ENCODE results near the gene KIFC1. TPM values are rescaled to one million over a fixed set of nuclear protein-coding genes. Genes with fewer than 3 reads are reported as not detected.
"Not testable (repeated sequence)": the region's sequence is repeated elsewhere in the genome, so short reads cannot be mapped to it uniquely, and the experiment has no call there.

Gene KIFC1
- polyA plus RNA-seq, 1 donor: 18.4 TPM

DNA sequence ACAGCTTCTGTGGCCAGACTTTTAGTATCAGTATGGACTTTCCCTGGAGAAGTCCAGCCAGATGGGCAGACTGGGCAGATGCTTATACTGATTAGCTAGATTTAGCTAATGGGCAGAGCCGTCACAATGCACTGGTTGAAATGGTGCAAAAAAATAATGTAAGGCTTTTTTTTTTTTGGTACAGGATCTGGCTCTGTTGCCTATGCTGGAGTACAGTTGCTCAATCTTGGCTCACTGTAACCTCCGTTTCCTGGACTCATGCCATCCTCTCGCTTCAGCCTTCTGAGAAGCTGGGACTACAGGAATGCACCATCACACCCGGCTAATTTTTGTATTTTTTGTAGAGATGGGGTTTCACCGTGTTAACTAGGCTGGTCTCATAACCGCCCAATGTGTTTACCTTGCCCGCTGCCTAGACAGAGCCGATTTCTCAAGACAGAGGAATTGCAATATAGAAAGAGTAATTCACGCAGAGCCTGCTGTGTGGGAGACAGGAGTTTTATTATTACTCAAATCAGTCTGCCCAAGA is 16.4 kb upstream of the KIFC1 start:
- WGBS (ENCODE audit: insufficient coverage, low lambda C conversion rate): no CpG with 5 or more reads among the region's 9 CpGs
- Histone ChIP-seq H3K4me1 (ENCODE audit: control insufficient read depth, insufficient read depth, low read length) (no peaks in the 10 kb centered on the region), H3K36me3 (ENCODE audit: control insufficient read depth, insufficient read depth, low read length) (no peaks in the 10 kb centered on the region), H3K27ac (ENCODE audit: low read length) (no peak overlapping the region), H3K4me3 (ENCODE audit: low read length) (no peak overlapping the region), H3K27me3 (ENCODE audit: control insufficient read depth, insufficient read depth, low read length) (no peaks in the 10 kb centered on the region), H3K9me3 (ENCODE audit: control insufficient read depth, low read depth, low read length) (no peaks in the 10 kb centered on the region)
- DNase-seq: peak in 1 of 2 donors; percentile 34

DNA sequence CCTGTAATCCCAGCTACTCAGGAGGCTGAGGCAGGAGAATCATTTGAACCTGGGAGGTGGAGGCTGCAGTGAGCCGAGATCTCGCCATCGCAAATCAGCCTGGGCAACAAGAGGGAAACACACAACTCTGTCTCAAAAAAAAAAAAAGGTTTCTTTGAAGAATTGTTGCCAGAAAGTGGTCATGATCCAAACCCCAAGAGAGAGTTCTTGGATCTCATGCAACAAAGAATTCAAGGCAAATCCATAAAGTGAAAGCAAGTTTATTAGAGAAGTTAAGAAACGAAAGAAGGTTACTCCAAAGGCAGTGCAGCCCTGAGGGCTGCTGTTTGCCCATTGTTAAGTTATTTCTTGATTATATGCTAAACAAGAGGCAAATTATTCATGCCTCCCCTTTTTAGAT is 14.5 kb upstream of the KIFC1 start:
- no peak overlapping the region for H3K4me3 ChIP-seq (ENCODE audit: low read length)
- no peaks in the 10 kb centered on the region for H3K9me3 ChIP-seq (ENCODE audit: control insufficient read depth, low read depth, low read length)
- no peak for DNase-seq
- H3K27ac ChIP-seq (ENCODE audit: low read length): no peak overlapping the region
- no CpG with 5 or more reads among the region's 4 CpGs for WGBS (ENCODE audit: insufficient coverage, low lambda C conversion rate)
- H3K36me3 ChIP-seq (ENCODE audit: control insufficient read depth, insufficient read depth, low read length): no peaks in the 10 kb centered on the region
- H3K27me3 ChIP-seq (ENCODE audit: control insufficient read depth, insufficient read depth, low read length): no peaks in the 10 kb centered on the region
- no peaks in the 10 kb centered on the region for H3K4me1 ChIP-seq (ENCODE audit: control insufficient read depth, insufficient read depth, low read length)

DNA sequence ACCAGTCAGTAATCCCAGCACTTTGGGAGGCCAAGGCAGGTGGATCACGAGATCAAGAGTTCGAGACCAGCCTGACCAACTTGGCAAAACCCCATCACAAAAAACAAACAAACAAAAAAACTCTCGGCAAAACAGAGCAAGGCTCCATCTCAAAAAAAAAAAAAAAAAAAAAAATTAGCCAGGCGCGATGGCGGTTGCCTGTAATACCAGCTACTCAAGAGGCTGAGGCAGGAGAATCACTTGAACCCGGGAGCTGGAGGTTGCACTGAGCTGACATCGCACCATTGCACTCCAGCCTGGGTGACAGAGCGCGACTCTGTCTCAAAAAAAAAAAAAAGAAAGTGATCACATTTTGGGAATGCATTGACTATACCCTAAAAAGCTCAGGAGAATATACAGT is 12.4 kb upstream of the KIFC1 start:
- not testable (repeated sequence) for H3K4me3 ChIP-seq (ENCODE audit: low read length); H3K27me3 ChIP-seq (ENCODE audit: control insufficient read depth, insufficient read depth, low read length); H3K9me3 ChIP-seq (ENCODE audit: control insufficient read depth, low read depth, low read length); H3K27ac ChIP-seq (ENCODE audit: low read length); DNase-seq; H3K36me3 ChIP-seq (ENCODE audit: control insufficient read depth, insufficient read depth, low read length); H3K4me1 ChIP-seq (ENCODE audit: control insufficient read depth, insufficient read depth, low read length)
- 83% methylated on average over 2 of the region's 10 CpGs for WGBS (ENCODE audit: insufficient coverage, low lambda C conversion rate)

DNA sequence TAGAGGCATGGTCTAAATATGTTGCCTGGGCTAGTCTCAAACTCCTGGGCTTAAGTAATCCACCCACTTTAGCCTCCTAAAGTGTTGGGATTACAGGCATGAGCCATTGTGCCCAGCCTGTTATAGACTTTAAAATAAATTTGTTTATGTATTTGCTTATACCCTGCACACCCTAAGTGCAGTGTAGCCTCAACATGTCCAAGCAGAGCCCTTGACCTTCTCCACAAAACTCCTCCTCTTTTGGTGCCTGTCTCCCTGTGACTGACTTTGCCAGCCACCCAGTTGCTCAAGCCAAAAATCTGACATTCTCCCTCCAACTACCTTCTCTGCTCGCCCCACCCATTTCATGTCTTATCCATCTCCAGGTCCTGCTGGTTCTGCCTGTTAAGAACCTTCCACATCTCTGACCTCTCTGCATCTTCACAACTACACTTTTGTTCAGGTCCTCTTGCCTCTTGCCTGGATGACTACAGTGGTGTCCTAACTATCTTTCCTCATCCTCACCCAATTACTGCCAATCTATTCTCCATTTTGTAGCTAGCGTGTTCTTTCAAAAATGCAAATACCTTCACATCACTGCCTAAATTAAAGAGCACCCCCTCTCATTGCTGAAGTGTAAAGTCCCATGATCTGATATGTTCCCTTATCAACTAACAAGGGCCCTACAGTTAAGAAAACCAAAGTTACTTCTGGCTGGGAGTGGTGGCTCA is 11.2 kb upstream of the KIFC1 start:
- Histone ChIP-seq H3K4me1 (ENCODE audit: control insufficient read depth, insufficient read depth, low read length) (no peaks in the 10 kb centered on the region), H3K27me3 (ENCODE audit: control insufficient read depth, insufficient read depth, low read length) (no peaks in the 10 kb centered on the region), H3K9me3 (ENCODE audit: control insufficient read depth, low read depth, low read length) (no peaks in the 10 kb centered on the region), H3K36me3 (ENCODE audit: control insufficient read depth, insufficient read depth, low read length) (no peaks in the 10 kb centered on the region), H3K4me3 (ENCODE audit: low read length) (no peak overlapping the region), H3K27ac (ENCODE audit: low read length) (no peak overlapping the region)
- 86% methylated on average over 1 of the region's 2 CpGs for WGBS (ENCODE audit: insufficient coverage, low lambda C conversion rate)
- no peak for DNase-seq

DNA sequence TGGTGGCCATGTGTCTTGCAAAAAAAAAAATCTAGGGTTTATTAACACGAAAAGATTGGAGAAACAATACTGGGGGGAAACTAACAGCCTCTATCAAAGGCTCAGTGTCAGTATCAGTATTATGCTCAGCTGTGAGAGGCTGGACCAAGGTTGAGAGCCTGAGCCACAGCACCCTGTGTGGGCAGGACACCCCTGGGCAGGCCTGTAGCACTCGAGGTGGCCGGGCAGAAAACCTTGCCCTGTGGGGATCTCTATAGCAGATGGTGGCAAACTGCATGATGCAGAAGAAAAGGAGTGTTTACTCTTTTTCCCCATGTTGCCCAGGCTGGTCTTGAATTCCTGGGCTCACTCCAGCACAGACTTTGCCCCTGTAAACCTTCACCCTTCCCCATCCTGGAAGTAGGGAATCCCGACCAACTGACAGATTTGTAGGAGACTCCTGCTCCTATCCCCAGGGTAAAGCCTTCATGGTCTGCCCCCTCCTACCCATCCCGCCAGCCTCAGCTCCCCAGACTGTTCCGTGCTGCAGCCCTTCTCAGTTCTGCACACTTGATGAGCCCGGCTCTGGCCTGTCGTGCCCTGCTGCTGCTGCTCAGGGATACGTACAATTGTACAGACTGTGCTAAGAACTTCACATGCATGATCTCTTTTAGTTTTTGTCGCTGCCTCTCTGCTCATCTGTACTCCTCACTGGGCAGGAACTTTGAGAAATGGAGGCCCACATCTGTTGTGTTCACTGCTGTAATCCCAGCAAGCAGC is 8.0 kb upstream of the KIFC1 start:
- Histone ChIP-seq H3K4me1 (ENCODE audit: control insufficient read depth, insufficient read depth, low read length) (no peaks in the 10 kb centered on the region), H3K36me3 (ENCODE audit: control insufficient read depth, insufficient read depth, low read length) (no peaks in the 10 kb centered on the region), H3K9me3 (ENCODE audit: control insufficient read depth, low read depth, low read length) (no peaks in the 10 kb centered on the region), H3K4me3 (ENCODE audit: low read length) (no peak overlapping the region), H3K27me3 (ENCODE audit: control insufficient read depth, insufficient read depth, low read length) (no peaks in the 10 kb centered on the region), H3K27ac (ENCODE audit: low read length) (no peak overlapping the region)
- no peak for DNase-seq
- no CpG with 5 or more reads among the region's 10 CpGs for WGBS (ENCODE audit: insufficient coverage, low lambda C conversion rate)

DNA sequence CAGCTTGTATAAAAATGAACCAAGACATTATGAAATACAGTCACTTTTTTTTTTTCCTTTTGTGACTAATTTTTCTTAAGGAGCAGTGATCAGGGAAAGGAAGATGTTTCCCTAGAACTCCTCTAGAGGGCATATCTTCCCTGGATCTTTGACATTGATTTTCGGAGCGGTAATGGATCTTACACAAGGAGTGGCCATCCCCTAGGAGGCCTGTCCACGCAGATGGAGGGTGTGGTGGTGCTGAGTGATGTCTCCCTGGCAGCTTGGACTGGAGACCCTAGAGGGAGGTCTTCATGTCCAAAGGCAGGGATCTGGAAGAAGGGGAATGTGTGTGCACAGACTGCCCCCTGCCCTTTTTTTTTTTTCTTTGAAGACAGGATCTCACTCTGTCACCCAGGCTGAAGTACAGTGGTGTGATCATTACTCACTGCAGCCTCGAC is 7.0 kb upstream of the KIFC1 start:
- Histone ChIP-seq H3K27me3 (ENCODE audit: control insufficient read depth, insufficient read depth, low read length) (no peaks in the 10 kb centered on the region), H3K4me3 (ENCODE audit: low read length) (no peak overlapping the region), H3K9me3 (ENCODE audit: control insufficient read depth, low read depth, low read length) (no peaks in the 10 kb centered on the region), H3K4me1 (ENCODE audit: control insufficient read depth, insufficient read depth, low read length) (no peaks in the 10 kb centered on the region), H3K27ac (ENCODE audit: low read length) (no peak overlapping the region), H3K36me3 (ENCODE audit: control insufficient read depth, insufficient read depth, low read length) (no peaks in the 10 kb centered on the region)
- DNase-seq: peak in 1 of 2 donors; percentile 25
- no CpG with 5 or more reads among the region's 4 CpGs for WGBS (ENCODE audit: insufficient coverage, low lambda C conversion rate)

DNA sequence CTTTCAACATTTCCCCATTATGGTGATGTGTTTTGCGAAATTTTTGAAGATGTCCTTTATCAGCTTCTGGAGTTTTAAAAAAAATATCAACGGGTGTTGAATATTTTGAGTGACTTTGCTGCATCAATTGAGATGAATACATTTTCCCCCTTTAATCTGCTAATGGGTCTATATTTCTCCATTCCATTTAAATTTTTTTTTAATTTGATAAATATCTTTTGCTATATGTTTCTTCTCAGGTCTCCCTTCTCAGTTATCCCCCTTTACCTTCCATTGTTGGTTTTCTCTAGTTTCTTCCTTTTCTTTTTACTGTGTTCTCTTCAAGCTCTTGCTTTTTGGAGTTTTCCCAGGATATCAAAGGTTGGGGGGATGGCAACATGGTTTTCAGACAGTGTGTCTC is 1.4 kb upstream of the KIFC1 start:
- H3K4me1 ChIP-seq (ENCODE audit: control insufficient read depth, insufficient read depth, low read length): peaks cover 4% of the 10 kb centered on the region
- H3K27ac ChIP-seq (ENCODE audit: low read length): no peak overlapping the region
- no peaks in the 10 kb centered on the region for H3K27me3 ChIP-seq (ENCODE audit: control insufficient read depth, insufficient read depth, low read length)
- no CpG with 5 or more reads among the region's 2 CpGs for WGBS (ENCODE audit: insufficient coverage, low lambda C conversion rate)
- DNase-seq: no peak
- no peak overlapping the region for H3K4me3 ChIP-seq (ENCODE audit: low read length)
- no peaks in the 10 kb centered on the region for H3K9me3 ChIP-seq (ENCODE audit: control insufficient read depth, low read depth, low read length)
- H3K36me3 ChIP-seq (ENCODE audit: control insufficient read depth, insufficient read depth, low read length): no peaks in the 10 kb centered on the region

DNA sequence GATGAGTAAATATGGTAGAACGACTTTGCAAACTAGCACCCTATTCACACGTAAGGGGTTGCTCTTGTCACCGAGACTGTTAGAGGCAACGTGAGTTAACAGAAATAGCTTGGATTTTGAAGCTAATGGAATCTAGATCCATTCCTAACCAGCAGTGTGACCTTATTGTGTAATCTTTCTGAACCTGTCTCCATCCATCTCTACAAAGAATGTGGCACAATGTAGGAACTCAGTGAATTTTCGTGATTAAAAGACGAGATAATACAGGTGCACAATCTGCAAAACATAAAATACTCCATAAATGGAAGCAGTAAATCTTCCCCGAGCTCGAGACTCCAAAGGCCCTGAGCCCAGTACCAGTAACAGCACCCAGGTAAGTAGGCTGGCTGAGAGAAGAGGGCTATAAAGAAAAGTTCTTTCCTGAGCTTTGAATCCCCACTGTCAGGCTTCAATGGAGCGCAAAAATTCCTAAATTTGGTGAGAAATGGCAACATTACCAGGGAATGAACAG is 801 bp upstream of the KIFC1 start:
- peaks cover 4% of the 10 kb centered on the region for H3K4me1 ChIP-seq (ENCODE audit: control insufficient read depth, insufficient read depth, low read length)
- peak overlapping the region; percentile 94 for H3K27ac ChIP-seq (ENCODE audit: low read length)
- H3K9me3 ChIP-seq (ENCODE audit: control insufficient read depth, low read depth, low read length): no peaks in the 10 kb centered on the region
- no CpG with 5 or more reads among the region's 9 CpGs for WGBS (ENCODE audit: insufficient coverage, low lambda C conversion rate)
- H3K4me3 ChIP-seq (ENCODE audit: low read length): no peak overlapping the region
- DNase-seq: no peak
- no peaks in the 10 kb centered on the region for H3K36me3 ChIP-seq (ENCODE audit: control insufficient read depth, insufficient read depth, low read length)
- H3K27me3 ChIP-seq (ENCODE audit: control insufficient read depth, insufficient read depth, low read length): no peaks in the 10 kb centered on the region

DNA sequence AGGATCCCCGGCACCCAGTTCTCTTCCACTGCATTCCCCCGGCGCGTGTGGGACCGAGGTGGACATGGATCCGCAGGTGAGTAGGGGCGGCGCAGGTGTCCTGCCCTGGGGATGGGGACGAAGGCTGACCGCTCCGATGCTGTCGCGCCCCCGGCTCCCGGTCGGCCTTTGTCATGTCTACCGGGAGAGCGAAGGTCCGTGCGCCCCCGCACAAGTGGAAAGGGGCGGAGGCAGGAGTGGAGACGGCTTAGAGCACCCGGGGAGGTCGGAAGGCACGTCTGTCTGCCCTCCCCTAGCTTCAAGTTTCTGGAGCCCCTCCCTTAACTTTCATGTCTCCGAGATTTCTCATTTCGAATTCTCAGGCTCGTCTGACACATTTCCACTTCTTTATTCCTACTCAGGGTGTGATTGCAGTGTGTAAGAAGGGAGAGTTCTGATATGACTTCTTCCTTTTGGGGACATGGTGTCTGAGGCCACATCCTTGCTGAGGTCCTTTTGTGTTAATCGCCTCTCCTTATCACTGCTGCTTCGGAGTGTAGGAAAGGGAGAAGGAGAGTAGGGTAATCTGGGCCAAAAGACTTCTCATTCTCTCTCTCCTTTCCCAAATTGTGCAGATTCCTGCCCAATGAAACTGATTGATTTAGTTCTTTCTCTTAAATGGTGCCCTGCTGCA is 435 bp downstream of the KIFC1 start:
- H3K27me3 ChIP-seq (ENCODE audit: control insufficient read depth, insufficient read depth, low read length): no peaks in the 10 kb centered on the region
- WGBS (ENCODE audit: insufficient coverage, low lambda C conversion rate): no CpG with 5 or more reads among the region's 31 CpGs
- peak overlapping the region; percentile 94 for H3K27ac ChIP-seq (ENCODE audit: low read length)
- H3K4me3 ChIP-seq (ENCODE audit: low read length): peak overlapping the region; percentile 76
- H3K36me3 ChIP-seq (ENCODE audit: control insufficient read depth, insufficient read depth, low read length): no peaks in the 10 kb centered on the region
- no peaks in the 10 kb centered on the region for H3K9me3 ChIP-seq (ENCODE audit: control insufficient read depth, low read depth, low read length)
- H3K4me1 ChIP-seq (ENCODE audit: control insufficient read depth, insufficient read depth, low read length): peaks cover 4% of the 10 kb centered on the region
- DNase-seq: peak in 1 of 2 donors; percentile 38

DNA sequence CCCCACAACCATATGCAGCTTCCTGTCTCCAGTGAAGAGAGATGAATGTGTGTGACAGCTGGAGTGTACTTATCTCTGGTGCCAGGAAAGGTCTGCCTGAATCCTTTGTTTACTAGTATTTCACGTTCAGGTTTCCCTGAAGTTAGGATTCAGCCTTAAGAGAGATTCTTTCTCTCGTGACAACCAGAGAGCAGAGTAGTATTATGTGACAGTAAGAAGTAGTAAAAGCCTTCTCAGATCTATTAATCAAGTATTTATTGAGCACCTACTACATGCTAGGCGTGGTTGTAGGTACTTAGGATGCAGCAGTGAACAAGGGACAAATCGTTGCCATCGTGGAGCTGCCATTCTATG is 949 bp downstream of the KIFC1 start:
- Histone ChIP-seq H3K27me3 (ENCODE audit: control insufficient read depth, insufficient read depth, low read length) (no peaks in the 10 kb centered on the region), H3K36me3 (ENCODE audit: control insufficient read depth, insufficient read depth, low read length) (no peaks in the 10 kb centered on the region), H3K4me1 (ENCODE audit: control insufficient read depth, insufficient read depth, low read length) (peaks cover 4% of the 10 kb centered on the region), H3K27ac (ENCODE audit: low read length) (peak overlapping the region; percentile 94), H3K9me3 (ENCODE audit: control insufficient read depth, low read depth, low read length) (no peaks in the 10 kb centered on the region), H3K4me3 (ENCODE audit: low read length) (peak overlapping the region; percentile 76)
- no CpG with 5 or more reads among the region's 5 CpGs for WGBS (ENCODE audit: insufficient coverage, low lambda C conversion rate)
- DNase-seq: peak in 1 of 2 donors; percentile 40
